ENCODE results near the gene THSD1. TPM values are rescaled to one million over a fixed set of nuclear protein-coding genes. Genes with fewer than 3 reads are reported as not detected.

THSD1 gene
- 9.4 to 11.7 TPM (median 9.6 TPM) in 5 replicates for total RNA-seq (2022; extraction: Qiagen RNA extraction; ENCODE audit: low read depth)

GRCh38 chr13:52405767-52406494, at the start of gene THSD1:
THSD1 (minus strand) TSS chr13:52406172; CDS start chr13:52402600, 3,572 bp downstream.

GRCh38 chr13:52454820-52455676, 49.1 kb upstream of the THSD1 start, which contains the start of gene CKAP2:
CKAP2 (plus strand) TSS chr13:52455478; CDS start chr13:52455557, 79 bp downstream.

GRCh38 chr13:52450012-52450792, 44.2 kb upstream of the THSD1 start, which contains the start of gene VPS36:
VPS36 (minus strand) TSS chr13:52450634; CDS start chr13:52450594, 40 bp downstream.

Other genes starting within 250 kb of the THSD1 start
- gene NEK3, start 246.6 kb downstream of the THSD1 start, total RNA-seq (2022; extraction: Qiagen RNA extraction; ENCODE audit: low read depth): 5.9 to 9.6 TPM (median 7.4 TPM) in 5 replicates
- 12.0 to 17.5 TPM (median 12.9 TPM) in 5 replicates for gene VPS36, start 44.5 kb upstream of the THSD1 start, total RNA-seq (2022; extraction: Qiagen RNA extraction; ENCODE audit: low read depth)
- gene CKAP2, start 49.3 kb upstream of the THSD1 start, total RNA-seq (2022; extraction: Qiagen RNA extraction; ENCODE audit: low read depth): 31.9 to 43.7 TPM (median 33.4 TPM) in 5 replicates
- 5.1 to 7.0 TPM (median 6.0 TPM) in 5 replicates for gene HNRNPA1L2, start 236.3 kb upstream of the THSD1 start, total RNA-seq (2022; extraction: Qiagen RNA extraction; ENCODE audit: low read depth)
- gene SUGT1, start 246.7 kb upstream of the THSD1 start, total RNA-seq (2022; extraction: Qiagen RNA extraction; ENCODE audit: low read depth): 43.7 to 51.9 TPM (median 47.2 TPM) in 5 replicates

Measured in A549 treated with CpdA at 1 μM for 4 hours (cell line).